ENCODE results near the gene NUP93.
A peak's percentile ranks its signal among the peaks of the same experiment; 100 is the strongest.

Gene NUP93

DNA sequence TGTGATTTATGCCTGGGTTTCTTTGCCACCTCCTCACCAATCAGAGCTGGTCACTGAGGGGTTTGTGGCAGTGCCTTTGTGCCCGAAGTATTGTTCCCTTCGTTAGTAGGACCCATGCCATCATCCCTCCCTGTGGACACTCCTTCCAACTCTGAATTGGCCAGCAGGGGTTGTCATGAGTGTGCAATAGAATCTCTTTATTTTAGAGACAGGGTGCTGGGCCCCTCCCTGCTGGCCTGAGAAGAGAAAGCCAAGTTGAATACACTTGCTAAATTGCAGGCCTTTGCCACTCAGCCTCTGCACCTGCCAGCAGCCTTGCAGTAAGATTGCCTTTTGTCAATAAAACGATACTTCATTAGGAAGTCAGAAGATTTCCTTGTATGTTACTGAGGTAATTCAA lies 94.4 kb downstream of the NUP93 start:
- POLR2A ChIA-PET = no interaction called here
- TF ChIP-seq, protein P1, sequence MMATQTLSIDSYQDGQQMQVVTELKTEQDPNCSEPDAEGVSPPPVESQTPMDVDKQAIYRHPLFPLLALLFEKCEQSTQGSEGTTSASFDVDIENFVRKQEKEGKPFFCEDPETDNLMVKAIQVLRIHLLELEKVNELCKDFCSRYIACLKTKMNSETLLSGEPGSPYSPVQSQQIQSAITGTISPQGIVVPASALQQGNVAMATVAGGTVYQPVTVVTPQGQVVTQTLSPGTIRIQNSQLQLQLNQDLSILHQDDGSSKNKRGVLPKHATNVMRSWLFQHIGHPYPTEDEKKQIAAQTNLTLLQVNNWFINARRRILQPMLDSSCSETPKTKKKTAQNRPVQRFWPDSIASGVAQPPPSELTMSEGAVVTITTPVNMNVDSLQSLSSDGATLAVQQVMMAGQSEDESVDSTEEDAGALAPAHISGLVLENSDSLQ (IDR thresholded peaks at IDR 0.05) = no peak
- TF ChIP-seq FOXA1 (IDR thresholded peaks at IDR 0.05) = no peak
- TF ChIP-seq ARNT (IDR thresholded peaks at IDR 0.05) = no peak
- no peak for TF ChIP-seq LEF1 (IDR thresholded peaks at IDR 0.05; ENCODE audit: borderline replicate concordance)
- TF ChIP-seq FOXM1 (IDR thresholded peaks at IDR 0.05; ENCODE audit: borderline replicate concordance) = no peak
- no peak for TF ChIP-seq FOXK2 (IDR thresholded peaks at IDR 0.05)
- no peak for TF ChIP-seq L3MBTL2 (conservative IDR thresholded peaks at IDR 0.05)
- TF ChIP-seq SP1 (IDR thresholded peaks at IDR 0.05) = no peak
- TF ChIP-seq TARDBP (IDR thresholded peaks at IDR 0.05) = no peak
- no peak for TF ChIP-seq ELF4 (IDR thresholded peaks at IDR 0.05)
- no peak for TF ChIP-seq HDGF (IDR thresholded peaks at IDR 0.05; ENCODE audit: borderline replicate concordance)
- TF ChIP-seq ZNF384 (IDR thresholded peaks at IDR 0.05) = no peak
- no peak for TF ChIP-seq NFRKB (IDR thresholded peaks at IDR 0.05)
- no peak for TF ChIP-seq CTBP1 (IDR thresholded peaks at IDR 0.05; ENCODE audit: borderline replicate concordance)
- DNase-seq (ENCODE audit: extremely low spot score) = peak; percentile 16
- CTCF ChIA-PET = no interaction called here

GRCh38 chr16:56824804-56825203 lies 94.9 kb downstream of the NUP93 start:
- CTCF ChIA-PET = no interaction called here
- no peak for DNase-seq (ENCODE audit: extremely low spot score)
- POLR2A ChIA-PET = no interaction called here
- TF ChIP-seq SP1 (IDR thresholded peaks at IDR 0.05) (no peak), HDGF (IDR thresholded peaks at IDR 0.05; ENCODE audit: borderline replicate concordance) (no peak), LEF1 (IDR thresholded peaks at IDR 0.05; ENCODE audit: borderline replicate concordance) (no peak), BHLHE40 (IDR thresholded peaks at IDR 0.05; ENCODE audit: borderline replicate concordance) (no peak), FOXA1 (IDR thresholded peaks at IDR 0.05) (no peak), CTBP1 (IDR thresholded peaks at IDR 0.05; ENCODE audit: borderline replicate concordance) (no peak), ELF4 (IDR thresholded peaks at IDR 0.05) (no peak), NFRKB (IDR thresholded peaks at IDR 0.05) (no peak), L3MBTL2 (conservative IDR thresholded peaks at IDR 0.05) (no peak), SUZ12 (IDR thresholded peaks at IDR 0.05) (no peak), FOXK2 (IDR thresholded peaks at IDR 0.05) (no peak), TARDBP (IDR thresholded peaks at IDR 0.05) (no peak), ARNT (IDR thresholded peaks at IDR 0.05) (no peak), FOXM1 (IDR thresholded peaks at IDR 0.05; ENCODE audit: borderline replicate concordance) (no peak), ZNF384 (IDR thresholded peaks at IDR 0.05) (no peak)
- TF ChIP-seq, protein P1 (IDR thresholded peaks at IDR 0.05) = no peak

DNA sequence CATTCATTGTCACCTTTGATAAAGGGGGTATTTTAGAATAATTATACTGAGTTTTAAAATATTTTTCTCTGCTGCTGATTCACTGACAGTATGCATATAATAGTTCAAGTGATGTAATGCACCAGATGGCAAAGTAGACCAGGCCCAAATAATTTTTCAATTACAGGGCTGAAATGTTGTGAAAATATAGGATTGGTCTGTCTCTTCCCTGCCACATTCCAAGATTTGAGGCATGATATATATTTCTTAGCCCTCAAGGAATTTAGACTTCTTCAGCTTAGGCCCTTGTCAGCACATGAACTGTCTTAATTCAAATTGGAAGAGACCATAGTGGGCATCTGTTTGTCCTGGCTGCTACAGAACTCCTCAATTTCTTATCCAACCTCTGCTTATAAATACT lies 95.9 kb downstream of the NUP93 start:
- no peak for DNase-seq (ENCODE audit: extremely low spot score)
- POLR2A ChIA-PET = no interaction called here
- CTCF ChIA-PET = no interaction called here
- no peak for TF ChIP-seq FOXK2 (IDR thresholded peaks at IDR 0.05)
- TF ChIP-seq SP1 (IDR thresholded peaks at IDR 0.05) = no peak
- no peak for TF ChIP-seq FOXA1 (IDR thresholded peaks at IDR 0.05)
- no peak for TF ChIP-seq ZNF384 (IDR thresholded peaks at IDR 0.05)
- TF ChIP-seq CTBP1 (IDR thresholded peaks at IDR 0.05; ENCODE audit: borderline replicate concordance) = no peak
- TF ChIP-seq NFRKB (IDR thresholded peaks at IDR 0.05) = no peak
- TF ChIP-seq FOXM1 (IDR thresholded peaks at IDR 0.05; ENCODE audit: borderline replicate concordance) = no peak
- TF ChIP-seq, protein P1 (IDR thresholded peaks at IDR 0.05) = no peak
- no peak for TF ChIP-seq SUZ12 (IDR thresholded peaks at IDR 0.05)

DNA sequence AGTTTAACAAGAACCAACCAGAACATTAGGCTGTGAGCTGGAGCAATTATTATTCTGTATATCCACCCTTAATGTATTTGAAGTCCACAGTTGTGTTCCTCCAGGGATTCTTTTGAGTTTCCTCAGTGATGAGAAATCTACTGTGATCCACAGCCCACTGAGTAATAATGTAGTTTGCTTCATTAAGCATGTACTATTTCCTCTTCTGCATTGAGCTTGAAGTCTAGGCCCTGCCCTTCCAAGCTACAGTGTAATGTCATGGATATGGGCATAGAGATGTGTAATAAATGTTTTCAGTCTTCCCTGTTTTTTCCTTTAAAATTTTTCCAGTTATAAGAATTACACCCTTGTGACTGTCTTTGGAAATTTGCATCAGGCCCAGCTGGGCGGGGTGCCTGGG lies 98.7 kb downstream of the NUP93 start:
- no peak for TF ChIP-seq LEF1 (IDR thresholded peaks at IDR 0.05; ENCODE audit: borderline replicate concordance)
- no peak for TF ChIP-seq L3MBTL2 (conservative IDR thresholded peaks at IDR 0.05)
- no peak for TF ChIP-seq SP1 (IDR thresholded peaks at IDR 0.05)
- TF ChIP-seq, protein P1 (IDR thresholded peaks at IDR 0.05) = no peak
- no peak for TF ChIP-seq BHLHE40 (IDR thresholded peaks at IDR 0.05; ENCODE audit: borderline replicate concordance)
- TF ChIP-seq FOXM1 (IDR thresholded peaks at IDR 0.05; ENCODE audit: borderline replicate concordance) = no peak
- TF ChIP-seq CTBP1 (IDR thresholded peaks at IDR 0.05; ENCODE audit: borderline replicate concordance) = no peak
- TF ChIP-seq FOXK2 (IDR thresholded peaks at IDR 0.05) = no peak
- TF ChIP-seq HDGF (IDR thresholded peaks at IDR 0.05; ENCODE audit: borderline replicate concordance) = no peak
- TF ChIP-seq NFRKB (IDR thresholded peaks at IDR 0.05) = no peak
- no peak for TF ChIP-seq ELF4 (IDR thresholded peaks at IDR 0.05)
- TF ChIP-seq FOXA1 (IDR thresholded peaks at IDR 0.05) = no peak
- TF ChIP-seq ARNT (IDR thresholded peaks at IDR 0.05) = no peak
- CTCF ChIA-PET = no interaction called here

DNA sequence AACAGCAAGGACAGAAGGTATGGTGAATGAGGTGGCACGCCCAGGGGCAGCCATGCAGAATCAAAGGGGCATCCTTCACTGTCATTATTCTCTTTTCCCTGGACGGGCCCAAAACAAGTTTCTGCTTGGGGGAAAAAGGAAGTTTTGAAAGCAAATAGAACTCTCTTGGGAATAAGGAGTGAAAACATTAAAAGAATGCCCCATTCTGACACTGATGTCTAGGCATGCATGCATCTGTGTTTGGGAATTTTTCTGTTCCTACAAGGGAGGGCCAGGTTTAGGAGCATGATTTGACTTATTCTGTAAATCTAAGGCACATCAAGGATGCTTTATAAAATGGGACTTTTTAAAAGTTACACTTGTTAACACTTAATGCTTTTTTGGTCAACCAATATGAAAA lies 100.7 kb downstream of the NUP93 start:
- TF ChIP-seq ARNT (IDR thresholded peaks at IDR 0.05) (no peak), BHLHE40 (IDR thresholded peaks at IDR 0.05; ENCODE audit: borderline replicate concordance) (no peak), FOXM1 (IDR thresholded peaks at IDR 0.05; ENCODE audit: borderline replicate concordance) (no peak), HDGF (IDR thresholded peaks at IDR 0.05; ENCODE audit: borderline replicate concordance) (no peak), ZNF384 (IDR thresholded peaks at IDR 0.05) (no peak), ELF4 (IDR thresholded peaks at IDR 0.05) (no peak), NFRKB (IDR thresholded peaks at IDR 0.05) (no peak), L3MBTL2 (conservative IDR thresholded peaks at IDR 0.05) (no peak), FOXK2 (IDR thresholded peaks at IDR 0.05) (no peak), SUZ12 (IDR thresholded peaks at IDR 0.05) (no peak), FOXA1 (IDR thresholded peaks at IDR 0.05) (no peak), LEF1 (IDR thresholded peaks at IDR 0.05; ENCODE audit: borderline replicate concordance) (no peak), CTBP1 (IDR thresholded peaks at IDR 0.05; ENCODE audit: borderline replicate concordance) (no peak)
- TF ChIP-seq, protein P1 (IDR thresholded peaks at IDR 0.05) = no peak
- POLR2A ChIA-PET = no interaction called here
- CTCF ChIA-PET = no interaction called here
- DNase-seq (ENCODE audit: extremely low spot score) = no peak

More for the DNA sequence above, 98.7 kb downstream of the NUP93 start:
- POLR2A ChIA-PET = no interaction called here
- DNase-seq (ENCODE audit: extremely low spot score) = no peak

Data from HEK293T (cell line).